ENCODE results near the gene SMPDL3B. TPM values are rescaled to one million over a fixed set of nuclear protein-coding genes. Genes with fewer than 3 reads are reported as not detected.
"Not testable (repeated sequence)": the region's sequence is repeated elsewhere in the genome, so short reads cannot be mapped to it uniquely, and the experiment has no call there.

The SMPDL3B gene
- total and polyA plus RNA-seq, 5 donors from 2014 or later = 0.24 to 0.50 (median 0.32) TPM; not detected in 2

DNA sequence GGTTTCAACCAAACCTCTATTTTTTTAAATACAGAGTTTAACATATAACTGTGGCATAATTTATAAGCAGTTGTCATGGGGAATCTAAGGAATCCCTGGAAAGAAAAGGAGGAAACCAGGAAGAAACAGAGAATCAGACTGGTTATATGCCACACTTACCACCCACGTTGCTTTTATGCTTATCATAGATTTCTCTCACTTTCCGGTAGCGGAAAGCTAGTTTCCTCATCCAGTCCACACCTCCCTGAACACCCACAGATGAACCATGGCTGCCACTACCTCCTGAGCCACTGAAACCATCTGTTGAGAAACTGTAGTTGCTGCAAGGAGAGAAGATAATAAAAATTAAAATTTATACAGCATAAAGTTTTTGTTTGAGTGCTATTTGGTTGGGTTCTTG lies 58.4 kb downstream of the SMPDL3B start:
- peak overlapping the region; percentile 30 for H3K4me3 ChIP-seq (ENCODE audit: low read depth, low read length)
- H3K27ac Mint-ChIP-seq = peak overlapping the region; percentile 84 to 90 (median 89)
- H3K4me1 Mint-ChIP-seq = peaks cover 18 to 31% (median 23%) of the 10 kb centered on the region in 4 donors
- peak overlapping the region in 2 of 4 donors; percentile 56 to 69 for H3K4me3 Mint-ChIP-seq
- H3K9me3 ChIP-seq (ENCODE audit: control insufficient read depth in 2 of 2, low read length in 2 of 2) = no peaks in the 10 kb centered on the region
- no peaks in the 10 kb centered on the region for H3K27me3 Mint-ChIP-seq
- ATAC-seq (ENCODE audit: low read depth in 2 of 2) (peak in 1 of 2 donors; percentile 31), DNase-seq (peak in 1 of 3 donors; percentile 27)
- no peaks in the 10 kb centered on the region for H3K27me3 ChIP-seq (ENCODE audit: control insufficient read depth, insufficient read depth, low read length)
- peaks cover 46% of the 10 kb centered on the region for H3K36me3 ChIP-seq (ENCODE audit: control insufficient read depth, insufficient read depth, low read length)
- peak overlapping the region; percentile 75 for H3K27ac ChIP-seq (ENCODE audit: insufficient read depth, low read length, poor library complexity, severe bottlenecking)
- peaks cover 46% of the 10 kb centered on the region for H3K36me3 Mint-ChIP-seq
- H3K9me3 Mint-ChIP-seq = no peaks in the 10 kb centered on the region
- peaks cover 13% of the 10 kb centered on the region for H3K4me1 ChIP-seq (ENCODE audit: control insufficient read depth, insufficient read depth, low read length, poor library complexity, severe bottlenecking)

DNA sequence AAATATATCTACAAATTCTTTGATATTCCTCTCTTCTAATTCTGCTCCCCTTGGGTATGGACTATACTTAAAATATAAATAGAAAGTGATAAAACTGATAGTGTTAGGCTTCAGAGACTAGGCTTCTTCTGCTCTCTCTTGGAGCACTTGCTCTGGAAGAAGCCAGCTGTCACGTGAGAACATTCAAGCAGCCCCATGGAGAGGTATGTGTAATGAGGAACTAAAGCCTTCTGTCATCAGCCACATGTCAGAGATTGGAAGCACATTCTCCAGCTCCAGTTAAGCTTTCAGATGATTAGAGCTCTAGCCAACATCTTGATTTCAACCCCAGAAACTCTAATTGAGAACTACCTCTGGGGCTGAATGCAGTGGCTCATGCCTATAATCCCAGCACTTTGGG lies 59.3 kb downstream of the SMPDL3B start:
- H3K27ac ChIP-seq (ENCODE audit: insufficient read depth, low read length, poor library complexity, severe bottlenecking) = peak overlapping the region; percentile 75
- no peak overlapping the region for H3K4me3 ChIP-seq (ENCODE audit: low read depth, low read length)
- peaks cover 39% of the 10 kb centered on the region for H3K36me3 Mint-ChIP-seq
- H3K27me3 Mint-ChIP-seq = no peaks in the 10 kb centered on the region
- H3K9me3 ChIP-seq (ENCODE audit: control insufficient read depth in 2 of 2, low read length in 2 of 2) = no peaks in the 10 kb centered on the region
- no peak for DNase-seq
- H3K4me3 Mint-ChIP-seq = no peak overlapping the region
- H3K27me3 ChIP-seq (ENCODE audit: control insufficient read depth, insufficient read depth, low read length) = no peaks in the 10 kb centered on the region
- H3K4me1 Mint-ChIP-seq = peaks cover 18 to 31% (median 23%) of the 10 kb centered on the region in 4 donors
- H3K27ac Mint-ChIP-seq = peak overlapping the region in 1 of 3 donors; percentile 16
- peaks cover 45% of the 10 kb centered on the region for H3K36me3 ChIP-seq (ENCODE audit: control insufficient read depth, insufficient read depth, low read length)
- peaks cover 13% of the 10 kb centered on the region for H3K4me1 ChIP-seq (ENCODE audit: control insufficient read depth, insufficient read depth, low read length, poor library complexity, severe bottlenecking)
- no peak for ATAC-seq (ENCODE audit: low read depth in 2 of 2)
- no peaks in the 10 kb centered on the region for H3K9me3 Mint-ChIP-seq

DNA sequence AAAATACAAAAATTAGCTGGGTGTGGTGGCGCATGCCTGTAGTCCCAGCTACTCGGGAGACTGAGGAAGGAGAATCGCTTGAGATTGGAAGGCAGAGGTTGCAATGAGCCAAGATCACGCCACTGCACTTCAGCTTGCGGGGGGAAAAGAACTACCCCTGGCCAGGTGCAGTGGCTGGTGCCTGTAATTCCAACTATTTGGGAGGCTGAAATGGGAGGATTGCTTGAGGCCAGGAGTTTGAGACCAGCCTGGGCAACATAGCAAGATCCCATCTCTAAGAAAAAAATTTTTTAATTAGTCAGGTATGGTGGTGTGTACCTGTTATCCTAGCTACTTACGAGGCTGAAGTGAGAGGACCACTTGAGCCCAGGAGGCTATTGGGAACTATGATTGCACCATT lies 59.7 kb downstream of the SMPDL3B start:
- H3K9me3 ChIP-seq (ENCODE audit: control insufficient read depth in 2 of 2, low read length in 2 of 2); ATAC-seq (ENCODE audit: low read depth in 2 of 2); H3K4me3 Mint-ChIP-seq; DNase-seq; H3K9me3 Mint-ChIP-seq; H3K27me3 ChIP-seq (ENCODE audit: control insufficient read depth, insufficient read depth, low read length); H3K27ac ChIP-seq (ENCODE audit: insufficient read depth, low read length, poor library complexity, severe bottlenecking); H3K4me3 ChIP-seq (ENCODE audit: low read depth, low read length); H3K27me3 Mint-ChIP-seq: not testable (repeated sequence)
- Mint-ChIP-seq H3K36me3 (peaks cover 35% of the 10 kb centered on the region), H3K4me1 (peaks cover 18 to 31% (median 23%) of the 10 kb centered on the region in 4 donors), H3K27ac (peak overlapping the region in 2 of 3 donors; percentile 16 to 69)
- H3K36me3 ChIP-seq (ENCODE audit: control insufficient read depth, insufficient read depth, low read length) = peaks cover 45% of the 10 kb centered on the region
- H3K4me1 ChIP-seq (ENCODE audit: control insufficient read depth, insufficient read depth, low read length, poor library complexity, severe bottlenecking) = peaks cover 13% of the 10 kb centered on the region

DNA sequence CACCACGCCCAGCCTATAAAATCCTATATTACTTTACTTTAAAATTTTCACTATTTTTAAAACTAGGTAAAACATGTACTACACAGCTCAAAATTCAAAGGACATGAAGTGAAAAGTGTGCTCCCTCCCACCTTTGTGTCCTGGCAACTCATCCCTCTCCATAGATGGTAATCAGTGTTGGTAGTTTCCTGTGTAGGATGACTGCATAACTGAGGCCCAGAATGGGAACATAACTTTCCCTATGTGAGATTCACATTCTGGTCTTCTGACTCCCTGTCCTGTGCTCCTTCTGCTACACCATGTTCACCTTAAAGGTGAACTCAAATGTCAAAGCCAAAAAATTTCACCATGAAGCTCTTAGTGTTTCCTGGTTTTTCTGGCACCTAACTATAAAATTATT lies 64.3 kb downstream of the SMPDL3B start:
- H3K27me3 Mint-ChIP-seq = no peaks in the 10 kb centered on the region
- Histone ChIP-seq H3K27me3 (ENCODE audit: control insufficient read depth, insufficient read depth, low read length) (no peaks in the 10 kb centered on the region), H3K4me3 (ENCODE audit: low read depth, low read length) (no peak overlapping the region), H3K36me3 (ENCODE audit: control insufficient read depth, insufficient read depth, low read length) (peaks cover 53% of the 10 kb centered on the region), H3K9me3 (ENCODE audit: control insufficient read depth in 2 of 2, low read length in 2 of 2) (no peaks in the 10 kb centered on the region), H3K4me1 (ENCODE audit: control insufficient read depth, insufficient read depth, low read length, poor library complexity, severe bottlenecking) (no peaks in the 10 kb centered on the region), H3K27ac (ENCODE audit: insufficient read depth, low read length, poor library complexity, severe bottlenecking) (no peak overlapping the region)
- no peak overlapping the region for H3K4me3 Mint-ChIP-seq
- ATAC-seq (ENCODE audit: low read depth in 2 of 2) (no peak), DNase-seq (no peak)
- H3K9me3 Mint-ChIP-seq = no peaks in the 10 kb centered on the region
- peaks cover 0 to 3% (median 1%) of the 10 kb centered on the region in 4 donors for H3K4me1 Mint-ChIP-seq
- peaks cover 30% of the 10 kb centered on the region for H3K36me3 Mint-ChIP-seq
- no peak overlapping the region for H3K27ac Mint-ChIP-seq

DNA sequence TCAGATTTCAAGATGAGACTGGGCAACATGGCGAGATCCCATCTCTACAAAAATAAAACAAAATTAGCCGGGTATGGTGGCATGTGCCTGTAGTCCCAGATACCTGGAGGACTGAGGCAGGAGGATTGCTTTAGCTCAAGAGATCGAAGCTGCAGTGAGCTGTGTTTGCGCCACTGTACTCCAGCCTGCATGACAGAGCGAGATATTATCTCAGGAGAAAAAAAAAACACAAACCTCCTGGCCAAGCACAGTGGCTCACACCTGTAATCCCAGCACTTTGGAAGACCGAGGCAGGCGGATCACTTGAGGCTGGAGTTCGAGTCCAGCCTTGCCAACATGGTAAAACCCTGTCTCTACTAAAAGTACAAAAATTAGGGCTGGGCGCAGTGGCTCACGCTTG lies 67.8 kb downstream of the SMPDL3B start:
- Histone ChIP-seq H3K4me3 (ENCODE audit: low read depth, low read length) (no peak overlapping the region), H3K27me3 (ENCODE audit: control insufficient read depth, insufficient read depth, low read length) (no peaks in the 10 kb centered on the region), H3K4me1 (ENCODE audit: control insufficient read depth, insufficient read depth, low read length, poor library complexity, severe bottlenecking) (no peaks in the 10 kb centered on the region), H3K36me3 (ENCODE audit: control insufficient read depth, insufficient read depth, low read length) (peaks cover 40% of the 10 kb centered on the region), H3K27ac (ENCODE audit: insufficient read depth, low read length, poor library complexity, severe bottlenecking) (no peak overlapping the region), H3K9me3 (ENCODE audit: control insufficient read depth in 2 of 2, low read length in 2 of 2) (no peaks in the 10 kb centered on the region)
- Mint-ChIP-seq H3K9me3 (no peaks in the 10 kb centered on the region), H3K4me3 (no peak overlapping the region), H3K4me1 (peaks cover 0 to 9% (median 3%) of the 10 kb centered on the region in 4 donors), H3K27ac (no peak overlapping the region), H3K27me3 (no peaks in the 10 kb centered on the region), H3K36me3 (peaks cover 24% of the 10 kb centered on the region)
- ATAC-seq (ENCODE audit: low read depth in 2 of 2) (no peak), DNase-seq (no peak)

DNA sequence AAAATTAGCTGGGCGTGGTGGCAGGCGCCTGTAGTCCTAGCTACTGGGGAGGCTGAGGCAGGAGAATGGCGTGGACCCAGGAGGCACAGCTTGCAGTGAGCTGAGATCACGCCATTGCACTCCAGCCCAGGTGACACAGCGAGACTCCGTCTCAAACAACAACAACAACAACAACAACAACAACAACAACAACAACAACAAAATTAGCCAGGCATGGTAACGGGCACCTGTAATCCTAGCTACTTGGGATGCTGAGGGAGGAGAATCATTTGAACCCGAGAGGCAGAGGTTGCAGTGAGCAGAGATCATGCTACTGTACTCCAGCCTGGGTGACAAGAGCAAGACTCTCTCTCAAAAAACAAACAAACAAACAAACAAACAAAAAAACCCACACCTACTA lies 68.3 kb downstream of the SMPDL3B start:
- not testable (repeated sequence) for H3K27me3 ChIP-seq (ENCODE audit: control insufficient read depth, insufficient read depth, low read length); H3K9me3 Mint-ChIP-seq; H3K4me3 ChIP-seq (ENCODE audit: low read depth, low read length); H3K27ac ChIP-seq (ENCODE audit: insufficient read depth, low read length, poor library complexity, severe bottlenecking); H3K27me3 Mint-ChIP-seq; H3K4me1 Mint-ChIP-seq; ATAC-seq (ENCODE audit: low read depth in 2 of 2); H3K27ac Mint-ChIP-seq; DNase-seq; H3K4me1 ChIP-seq (ENCODE audit: control insufficient read depth, insufficient read depth, low read length, poor library complexity, severe bottlenecking); H3K4me3 Mint-ChIP-seq; H3K9me3 ChIP-seq (ENCODE audit: control insufficient read depth in 2 of 2, low read length in 2 of 2)
- H3K36me3 Mint-ChIP-seq = peaks cover 19% of the 10 kb centered on the region
- H3K36me3 ChIP-seq (ENCODE audit: control insufficient read depth, insufficient read depth, low read length) = peaks cover 36% of the 10 kb centered on the region

Other genes with a start within 250 kb of the SMPDL3B start
- gene FAM76A, start 209.0 kb upstream of the SMPDL3B start, total RNA-seq = 18.7 TPM
- gene FAM76A, start 209.0 kb upstream of the SMPDL3B start, polyA plus RNA-seq = 10 to 100 TPM in 2 of 4 donors, 1 to 10 TPM in 2; 6.9 to 15.5 (median 9.3) TPM
- gene STX12, start 161.8 kb upstream of the SMPDL3B start, total RNA-seq = 26.8 TPM
- 10 to 100 TPM; 10.2 to 13.8 (median 12.3) TPM for gene STX12, start 161.8 kb upstream of the SMPDL3B start, polyA plus RNA-seq
- 23.3 TPM for gene PPP1R8, start 104.2 kb upstream of the SMPDL3B start, total RNA-seq
- gene PPP1R8, start 104.2 kb upstream of the SMPDL3B start, polyA plus RNA-seq = 10 to 100 TPM; 40.9 to 45.5 (median 42.3) TPM
- 57.1 TPM for gene THEMIS2, start 62.5 kb upstream of the SMPDL3B start, total RNA-seq
- 10 to 100 TPM; 37.9 to 69.9 (median 60.5) TPM for gene THEMIS2, start 62.5 kb upstream of the SMPDL3B start, polyA plus RNA-seq
- gene RPA2, start 20.4 kb upstream of the SMPDL3B start, total RNA-seq = 36.6 TPM
- gene RPA2, start 20.4 kb upstream of the SMPDL3B start, polyA plus RNA-seq = 100 to 1,000 TPM; 199 to 237 (median 206) TPM
- gene XKR8, start 25.0 kb downstream of the SMPDL3B start, total RNA-seq = 9.1 TPM
- 10 to 100 TPM; 10.3 to 20.3 (median 17.9) TPM for gene XKR8, start 25.0 kb downstream of the SMPDL3B start, polyA plus RNA-seq
- 18.5 TPM for gene EYA3, start 153.6 kb downstream of the SMPDL3B start, total RNA-seq
- 1 to 10 TPM; 3.0 to 5.6 (median 3.7) TPM for gene EYA3, start 153.6 kb downstream of the SMPDL3B start, polyA plus RNA-seq
- 0.54 TPM for gene PTAFR, start 241.7 kb downstream of the SMPDL3B start, total RNA-seq
- gene PTAFR, start 241.7 kb downstream of the SMPDL3B start, polyA plus RNA-seq = under 1 TPM; 0.15 to 0.84 (median 0.40) TPM

Data from CD4-positive, CD25-positive, alpha-beta regulatory T cell (primary cell).